ENCODE data around the gene YJU2.
A peak's percentile ranks its signal among the peaks of the same experiment; 100 is the strongest.
"Not testable (repeated sequence)": the region's sequence is repeated elsewhere in the genome, so short reads cannot be mapped to it uniquely, and the experiment has no call there.

YJU2 gene

GRCh38 chr19:4246767-4247593 lies at the start of gene YJU2:
Gene YJU2, plus strand, starts transcription at chr19:4247080. Its CDS starts 67 bp downstream, at chr19:4247147.
- peak; percentile 96 to 99 for DNase-seq (ENCODE audit: low read depth in 2 of 2)

- DNase-seq (ENCODE audit: low read depth in 2 of 2) = no peak
These were observed 49.7 kb upstream of the YJU2 start for GRCh38 chr19:4197228-4197624.

GRCh38 chr19:4197625-4198466 lies 49.0 kb upstream of the YJU2 start:
- no peak for DNase-seq (ENCODE audit: low read depth in 2 of 2)

GRCh38 chr19:4198467-4199126 lies 48.3 kb upstream of the YJU2 start:
- DNase-seq (ENCODE audit: low read depth in 2 of 2) = no peak

GRCh38 chr19:4199699-4200293 lies 47.1 kb upstream of the YJU2 start:
- no peak for DNase-seq (ENCODE audit: low read depth in 2 of 2)

GRCh38 chr19:4200940-4201542 lies 45.8 kb upstream of the YJU2 start:
- no peak for DNase-seq (ENCODE audit: low read depth in 2 of 2)

- DNase-seq (ENCODE audit: low read depth in 2 of 2) = no peak
These were observed 45.1 kb upstream of the YJU2 start for GRCh38 chr19:4201798-4202197.

- DNase-seq (ENCODE audit: low read depth in 2 of 2) = no peak
These were observed 39.9 kb upstream of the YJU2 start for GRCh38 chr19:4206818-4207484.

GRCh38 chr19:4208385-4209094 lies 38.3 kb upstream of the YJU2 start:
- no peak for DNase-seq (ENCODE audit: low read depth in 2 of 2)

- DNase-seq (ENCODE audit: low read depth in 2 of 2) = no peak
These were observed 36.6 kb upstream of the YJU2 start for GRCh38 chr19:4210166-4210731.

- DNase-seq (ENCODE audit: low read depth in 2 of 2) = no peak
These were observed 33.8 kb upstream of the YJU2 start for GRCh38 chr19:4213116-4213515.

GRCh38 chr19:4215807-4216206 lies 31.1 kb upstream of the YJU2 start:
- DNase-seq (ENCODE audit: low read depth in 2 of 2) = no peak

- DNase-seq (ENCODE audit: low read depth in 2 of 2) = no peak
These were observed 30.0 kb upstream of the YJU2 start for GRCh38 chr19:4216846-4217245.

- no peak for DNase-seq (ENCODE audit: low read depth in 2 of 2)
These were observed 29.2 kb upstream of the YJU2 start for GRCh38 chr19:4217429-4218264.

- not testable (repeated sequence) for DNase-seq (ENCODE audit: low read depth in 2 of 2)
These were observed 28.4 kb upstream of the YJU2 start for GRCh38 chr19:4218523-4218922.

GRCh38 chr19:4220188-4220587 lies 26.7 kb upstream of the YJU2 start:
- no peak for DNase-seq (ENCODE audit: low read depth in 2 of 2)

GRCh38 chr19:4224470-4224869 lies 22.4 kb upstream of the YJU2 start:
- DNase-seq (ENCODE audit: low read depth in 2 of 2) = no peak

GRCh38 chr19:4225885-4226284 lies 21.0 kb upstream of the YJU2 start:
- no peak for DNase-seq (ENCODE audit: low read depth in 2 of 2)

- DNase-seq (ENCODE audit: low read depth in 2 of 2) = no peak
These were observed 19.1 kb upstream of the YJU2 start for GRCh38 chr19:4227771-4228170.
